B cell (primary cell): ENCODE measurements around the gene LATS1.

Source experiments
- CTCF ChIP-seq: fragments of 200-600 bp; IDR thresholded peaks from one replicate; pipeline ENCODE4 v1.8.0; 2022; ENCODE audit warnings: antibody characterized with exemption, mild to moderate bottlenecking
- EZH2 ChIP-seq: IDR thresholded peaks from 2 replicates; pipeline ENCODE4 v1.6.1; 2012; ENCODE audit warnings: borderline replicate concordance, low read depth, mild to moderate bottlenecking, moderate library complexity, low read length; ENCODE audit not compliant: insufficient read depth, poor library complexity, severe bottlenecking

- TF ChIP-seq CTCF (no peak), EZH2 (no peak)
Measured at GRCh38 chr6:149698175-149698574, 19.7 kb downstream of the LATS1 start.
